GM19438 (cell line): ENCODE results near the gene NODAL.

Experiments used
- ATAC-seq: cut with Tn5 transposase; IDR thresholded peaks from one replicate; pipeline ENCODE4 v1.9.1; 2021; ENCODE audit warnings: low read depth; ENCODE audit not compliant: unreplicated experiment

Gene NODAL

GRCh38 chr10:70435241-70436085, 6.0 kb downstream of the NODAL start:
- no peak for ATAC-seq

GRCh38 chr10:70433581-70434280, 7.8 kb downstream of the NODAL start:
- ATAC-seq: no peak

GRCh38 chr10:70432561-70433263, 8.8 kb downstream of the NODAL start:
- no peak for ATAC-seq

GRCh38 chr10:70432101-70432500, 9.4 kb downstream of the NODAL start:
- no peak for ATAC-seq

- ATAC-seq: no peak
Measured at GRCh38 chr10:70430493-70431445, 10.7 kb downstream of the NODAL start.

GRCh38 chr10:70426823-70427222, 14.7 kb downstream of the NODAL start:
- no peak for ATAC-seq

- ATAC-seq: no peak
Measured at GRCh38 chr10:70425096-70425495, 16.4 kb downstream of the NODAL start.

- no peak for ATAC-seq
Measured at GRCh38 chr10:70424320-70424719, 17.2 kb downstream of the NODAL start.

GRCh38 chr10:70418713-70419112, 22.8 kb downstream of the NODAL start:
- ATAC-seq: no peak

GRCh38 chr10:70418229-70418628, 23.3 kb downstream of the NODAL start:
- ATAC-seq: no peak

GRCh38 chr10:70417568-70417967, 23.9 kb downstream of the NODAL start:
- ATAC-seq: no peak

- no peak for ATAC-seq
Measured at GRCh38 chr10:70412356-70412755, 29.1 kb downstream of the NODAL start.

- no peak for ATAC-seq
Measured at GRCh38 chr10:70410608-70411007, 30.9 kb downstream of the NODAL start.

GRCh38 chr10:70409772-70410171, 31.7 kb downstream of the NODAL start:
- ATAC-seq: no peak

GRCh38 chr10:70405037-70405824, 36.2 kb downstream of the NODAL start:
- ATAC-seq: peak; percentile 54

GRCh38 chr10:70404787-70405036, 36.8 kb downstream of the NODAL start:
- no peak for ATAC-seq

GRCh38 chr10:70404036-70404786, 37.3 kb downstream of the NODAL start, which contains the start of gene EIF4EBP2:
Gene EIF4EBP2, plus strand, starts transcription at chr10:70404145. Its CDS starts 257 bp downstream, at chr10:70404402.
- ATAC-seq: peak; percentile 67

- no peak for ATAC-seq
Measured at GRCh38 chr10:70403483-70404035, 37.9 kb downstream of the NODAL start.

GRCh38 chr10:70399177-70399576, 42.3 kb downstream of the NODAL start:
- ATAC-seq: no peak
